ENCODE data around the gene SRGAP2B. TPM values are rescaled to one million over a fixed set of nuclear protein-coding genes. Genes with fewer than 3 reads are reported as not detected.
"Not testable (repeated sequence)": the region's sequence is repeated elsewhere in the genome, so short reads cannot be mapped to it uniquely, and the experiment has no call there.

SRGAP2B gene
- total and polyA plus RNA-seq, 5 experiments from 2014 or later: 0.54 to 15.2 (median 0.99) TPM

- H3K36me3 Mint-ChIP-seq, POLR2A ChIA-PET, DNase-seq, ATAC-seq, H3K9me3 Mint-ChIP-seq, H3K4me1 Mint-ChIP-seq, H3K27ac Mint-ChIP-seq, H3K27me3 Mint-ChIP-seq, H3K4me3 Mint-ChIP-seq: not testable (repeated sequence)
Observed at GRCh38 chr1:144992915-144993314, 102.2 kb downstream of the SRGAP2B start.

DNA sequence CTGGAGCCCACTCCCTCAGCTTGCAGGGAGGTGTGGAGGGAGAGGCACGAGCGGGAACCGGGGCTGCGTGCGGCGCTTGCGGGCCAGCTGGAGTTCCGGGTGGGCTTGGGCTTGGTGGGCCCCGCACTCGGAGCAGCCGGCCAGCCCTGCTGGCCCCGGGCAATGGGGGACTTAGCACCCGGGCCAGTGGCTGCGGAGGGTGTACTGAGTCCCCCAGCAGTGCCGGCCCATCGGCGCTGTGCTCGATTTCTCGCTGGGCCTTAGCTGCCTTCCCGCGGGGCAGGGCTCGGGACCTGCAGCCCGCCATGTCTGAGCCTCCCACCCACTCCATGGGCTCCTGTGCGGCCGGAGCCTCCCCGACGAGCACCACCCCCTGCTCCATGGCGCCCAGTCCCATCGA lies 104.5 kb downstream of the SRGAP2B start:
- POLR2A ChIA-PET, H3K36me3 Mint-ChIP-seq, H3K4me3 Mint-ChIP-seq, ATAC-seq, H3K4me1 Mint-ChIP-seq, H3K9me3 Mint-ChIP-seq, DNase-seq, H3K27ac Mint-ChIP-seq, H3K27me3 Mint-ChIP-seq: not testable (repeated sequence)

DNA sequence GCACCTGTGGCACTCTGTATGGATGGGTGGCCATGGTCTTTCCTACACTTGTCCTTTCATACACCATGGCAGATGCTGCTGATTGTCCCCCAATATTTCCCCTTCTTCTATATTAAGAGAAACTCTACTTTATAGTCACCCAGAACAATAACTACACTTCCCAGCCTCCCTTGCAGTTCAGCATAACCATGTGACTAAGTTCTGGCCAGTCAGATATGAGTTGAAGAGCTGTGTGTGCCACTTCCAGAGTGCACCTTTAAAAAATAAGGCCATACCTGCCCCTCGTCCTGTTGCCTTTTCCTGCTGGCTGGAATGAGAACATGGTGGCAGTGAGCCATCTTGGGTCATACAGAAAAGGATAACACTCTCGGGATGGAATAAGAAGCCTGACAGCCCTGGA lies 108.0 kb downstream of the SRGAP2B start:
- ATAC-seq, DNase-seq, H3K27me3 Mint-ChIP-seq, H3K9me3 Mint-ChIP-seq, H3K4me3 Mint-ChIP-seq, POLR2A ChIA-PET, H3K36me3 Mint-ChIP-seq, H3K4me1 Mint-ChIP-seq, H3K27ac Mint-ChIP-seq: not testable (repeated sequence)

GRCh38 chr1:144986171-144986860 lies 108.8 kb downstream of the SRGAP2B start:
- POLR2A ChIA-PET, H3K4me1 Mint-ChIP-seq, H3K36me3 Mint-ChIP-seq, H3K9me3 Mint-ChIP-seq, ATAC-seq, H3K4me3 Mint-ChIP-seq, H3K27ac Mint-ChIP-seq, DNase-seq, H3K27me3 Mint-ChIP-seq: not testable (repeated sequence)

DNA sequence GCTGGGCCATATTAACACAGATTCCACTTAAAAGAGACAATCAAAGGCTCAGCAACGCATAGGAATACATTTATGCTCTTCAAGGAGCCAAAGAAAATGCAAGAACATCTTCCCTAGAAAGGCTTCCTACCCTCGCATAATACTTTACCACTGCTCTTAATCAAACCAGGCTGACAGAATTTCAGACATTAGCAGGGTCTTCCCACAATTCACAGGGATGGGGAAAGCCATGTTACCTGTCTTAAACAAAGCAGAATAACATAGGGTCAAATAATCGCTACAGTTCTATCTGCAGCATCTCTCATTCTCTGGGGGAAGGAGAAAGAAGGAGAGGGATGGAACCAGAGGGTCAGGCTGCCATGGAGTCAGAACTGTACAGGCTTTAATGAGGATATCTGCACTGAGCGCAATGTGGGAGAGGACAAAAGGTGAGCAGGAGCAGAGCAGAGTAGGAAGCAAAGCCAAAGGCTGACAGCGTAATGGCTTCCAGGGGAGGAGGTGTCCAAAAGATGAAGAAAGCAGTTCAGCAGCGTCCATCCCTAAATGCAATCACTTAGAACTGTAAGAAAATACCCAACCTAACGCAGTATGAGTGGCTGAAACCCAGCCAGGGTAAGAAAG lies 109.5 kb downstream of the SRGAP2B start:
- POLR2A ChIA-PET, ATAC-seq: not testable (repeated sequence)

GRCh38 chr1:144982802-144983525 lies 112.2 kb downstream of the SRGAP2B start:
- H3K9me3 Mint-ChIP-seq, POLR2A ChIA-PET, H3K4me3 Mint-ChIP-seq: not testable (repeated sequence)

More for the DNA sequence above, 109.5 kb downstream of the SRGAP2B start:
- H3K27me3 Mint-ChIP-seq, H3K27ac Mint-ChIP-seq, DNase-seq, H3K4me1 Mint-ChIP-seq, H3K4me3 Mint-ChIP-seq, H3K36me3 Mint-ChIP-seq, H3K9me3 Mint-ChIP-seq: not testable (repeated sequence)

GRCh38 chr1:144981157-144981556 lies 114.0 kb downstream of the SRGAP2B start:
- ATAC-seq, H3K27ac Mint-ChIP-seq, H3K27me3 Mint-ChIP-seq, H3K4me3 Mint-ChIP-seq, DNase-seq, H3K4me1 Mint-ChIP-seq, POLR2A ChIA-PET, H3K9me3 Mint-ChIP-seq, H3K36me3 Mint-ChIP-seq: not testable (repeated sequence)

More at GRCh38 chr1:144982802-144983525, 112.2 kb downstream of the SRGAP2B start:
- not testable (repeated sequence) for H3K27ac Mint-ChIP-seq, ATAC-seq, DNase-seq, H3K4me1 Mint-ChIP-seq, H3K36me3 Mint-ChIP-seq, H3K27me3 Mint-ChIP-seq

GRCh38 chr1:144979960-144980595 lies 115.0 kb downstream of the SRGAP2B start:
- H3K27me3 Mint-ChIP-seq, H3K27ac Mint-ChIP-seq, H3K9me3 Mint-ChIP-seq, H3K4me1 Mint-ChIP-seq, H3K4me3 Mint-ChIP-seq, POLR2A ChIA-PET, ATAC-seq, H3K36me3 Mint-ChIP-seq, DNase-seq: not testable (repeated sequence)

DNA sequence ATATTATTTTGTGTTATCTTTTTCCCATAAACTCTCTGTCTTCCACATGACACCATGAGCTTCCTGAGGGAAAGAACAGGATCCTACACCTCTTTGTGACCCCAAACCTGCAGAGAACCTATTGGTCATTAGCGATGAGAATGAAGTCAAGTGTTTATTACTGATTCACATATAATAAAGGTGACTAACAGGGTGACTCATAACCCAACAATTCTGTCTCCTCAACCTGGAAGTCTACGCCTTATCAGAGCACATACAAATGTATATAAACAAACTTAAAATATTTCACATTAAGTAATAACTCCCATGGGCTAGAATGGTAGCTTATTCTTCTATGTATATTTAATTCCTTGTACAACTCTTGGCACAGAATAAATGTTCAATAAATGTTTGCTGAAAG lies 117.3 kb downstream of the SRGAP2B start:
- H3K9me3 Mint-ChIP-seq, ATAC-seq, H3K27ac Mint-ChIP-seq, DNase-seq, H3K27me3 Mint-ChIP-seq, H3K4me1 Mint-ChIP-seq, POLR2A ChIA-PET, H3K36me3 Mint-ChIP-seq, H3K4me3 Mint-ChIP-seq: not testable (repeated sequence)

DNA sequence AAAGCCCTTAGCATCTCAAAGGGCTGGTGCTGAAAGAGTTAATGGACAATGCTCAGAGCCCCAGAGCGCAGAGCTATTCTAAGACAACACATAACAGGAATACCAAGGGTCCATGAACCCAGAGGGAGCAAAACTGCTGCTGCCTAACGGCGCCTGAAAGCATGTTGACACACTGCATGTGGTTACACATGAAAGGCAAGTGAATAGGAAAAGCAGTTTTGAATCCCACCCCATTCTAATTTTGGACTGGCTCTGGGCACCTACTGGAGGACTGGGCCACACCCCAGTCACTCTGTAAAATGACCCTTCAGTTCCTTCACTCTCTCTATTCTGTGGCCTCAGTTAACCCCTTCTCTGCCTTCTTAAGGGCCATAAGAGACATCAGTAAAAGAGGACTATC lies 123.2 kb downstream of the SRGAP2B start:
- H3K4me3 Mint-ChIP-seq, ATAC-seq, H3K4me1 Mint-ChIP-seq, POLR2A ChIA-PET, H3K27me3 Mint-ChIP-seq, H3K36me3 Mint-ChIP-seq, H3K27ac Mint-ChIP-seq, H3K9me3 Mint-ChIP-seq, DNase-seq: not testable (repeated sequence)

DNA sequence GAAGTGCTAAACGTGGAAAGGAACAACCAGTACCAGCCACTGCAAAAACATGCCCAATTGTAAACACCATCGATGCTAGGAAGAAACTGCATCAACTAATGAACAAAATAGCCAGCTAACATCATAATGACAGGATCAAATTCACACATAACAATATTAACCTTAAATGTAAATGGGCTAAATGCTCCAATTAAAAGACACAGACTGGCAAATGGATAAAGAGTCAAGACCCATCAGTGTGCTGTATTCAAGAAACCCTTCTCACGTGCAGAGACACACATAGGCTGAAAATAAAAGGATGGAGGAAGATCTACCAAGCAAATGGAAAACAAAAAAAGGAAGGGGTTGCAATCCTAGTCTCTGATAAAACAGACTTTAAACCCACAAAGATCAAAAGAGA lies 128.6 kb downstream of the SRGAP2B start:
- POLR2A ChIA-PET, H3K4me3 Mint-ChIP-seq, H3K4me1 Mint-ChIP-seq, H3K27ac Mint-ChIP-seq, DNase-seq, H3K27me3 Mint-ChIP-seq, H3K36me3 Mint-ChIP-seq, ATAC-seq, H3K9me3 Mint-ChIP-seq: not testable (repeated sequence)

DNA sequence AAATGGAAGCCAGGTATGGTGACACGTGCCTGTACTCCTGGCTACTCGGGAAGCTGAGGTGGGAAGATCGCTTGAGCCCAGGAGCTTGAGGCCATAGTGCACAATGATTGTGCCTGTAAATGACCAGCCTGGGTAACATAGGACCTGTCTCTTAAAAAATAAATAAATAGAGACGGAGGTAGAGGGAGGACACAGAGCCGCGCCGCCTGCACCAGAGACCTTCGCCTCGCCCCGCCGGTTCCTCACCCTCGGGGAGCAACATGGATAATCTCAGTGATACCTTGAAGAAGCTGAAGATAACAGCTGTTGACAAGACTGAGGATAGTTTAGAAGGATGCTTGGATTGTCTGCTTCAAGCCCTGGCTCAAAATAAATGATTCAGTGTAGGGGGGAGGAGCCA lies 130.4 kb downstream of the SRGAP2B start:
- H3K9me3 Mint-ChIP-seq, ATAC-seq, H3K27me3 Mint-ChIP-seq, H3K36me3 Mint-ChIP-seq, H3K4me3 Mint-ChIP-seq, H3K27ac Mint-ChIP-seq, DNase-seq, H3K4me1 Mint-ChIP-seq, POLR2A ChIA-PET: not testable (repeated sequence)

- H3K9me3 Mint-ChIP-seq, POLR2A ChIA-PET, DNase-seq, H3K27ac Mint-ChIP-seq, ATAC-seq, H3K27me3 Mint-ChIP-seq, H3K36me3 Mint-ChIP-seq, H3K4me3 Mint-ChIP-seq, H3K4me1 Mint-ChIP-seq: not testable (repeated sequence)
Observed at GRCh38 chr1:144964186-144964585, 130.9 kb downstream of the SRGAP2B start.

Data from naive thymus-derived CD8-positive, alpha-beta T cell (primary cell).